ENCODE results near the gene TMEM109.

DNA sequence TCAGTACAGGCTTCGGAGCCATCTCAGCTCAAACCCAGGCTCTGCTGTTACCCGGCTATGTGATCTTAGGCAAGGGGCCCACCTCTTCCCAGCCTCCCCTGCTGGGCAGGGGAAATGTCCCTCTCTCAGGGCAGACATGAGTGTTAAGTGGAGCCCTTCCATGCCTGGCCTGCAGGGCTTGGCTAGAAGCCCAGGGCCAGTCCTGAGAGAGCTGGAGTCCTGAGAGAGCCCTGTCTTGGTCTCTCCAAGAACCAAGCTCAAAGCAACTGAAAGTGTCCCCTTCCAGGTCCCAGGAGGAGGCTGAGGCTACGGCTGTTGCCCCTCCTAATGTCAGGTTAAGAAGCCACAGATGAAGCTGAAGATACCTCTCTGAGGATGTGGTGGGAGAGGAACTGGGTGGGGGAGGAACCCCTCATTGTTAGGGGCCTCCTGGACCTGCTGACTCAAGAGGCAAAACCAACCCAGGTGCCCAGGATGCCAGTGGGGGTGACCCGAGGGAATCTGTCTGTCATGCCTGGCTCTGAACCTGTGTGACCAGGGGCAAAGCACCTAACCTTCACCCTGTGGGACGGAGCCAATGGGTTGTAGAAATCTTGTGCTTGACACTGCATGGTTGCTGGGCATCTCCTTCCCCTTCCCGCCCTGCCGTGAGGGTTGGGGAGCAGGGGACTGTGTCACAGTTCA is 42.4 kb upstream of the TMEM109 start:
- TF ChIP-seq CTCF (IDR thresholded peaks at IDR 0.05; ENCODE audit: control extremely low read depth in 1 of 3, insufficient read depth in 1 of 3, low read depth in 1 of 3, low read length in 3 of 3) (no peak), FOSL1 (IDR thresholded peaks at IDR 0.05; ENCODE audit: insufficient read depth, low read depth, low read length) (no peak)
- TF ChIP-seq, protein P1, sequence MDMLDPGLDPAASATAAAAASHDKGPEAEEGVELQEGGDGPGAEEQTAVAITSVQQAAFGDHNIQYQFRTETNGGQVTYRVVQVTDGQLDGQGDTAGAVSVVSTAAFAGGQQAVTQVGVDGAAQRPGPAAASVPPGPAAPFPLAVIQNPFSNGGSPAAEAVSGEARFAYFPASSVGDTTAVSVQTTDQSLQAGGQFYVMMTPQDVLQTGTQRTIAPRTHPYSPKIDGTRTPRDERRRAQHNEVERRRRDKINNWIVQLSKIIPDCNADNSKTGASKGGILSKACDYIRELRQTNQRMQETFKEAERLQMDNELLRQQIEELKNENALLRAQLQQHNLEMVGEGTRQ (IDR thresholded peaks at IDR 0.05; ENCODE audit: low read length), result no peak
